HS-27A (cell line): ENCODE results near the gene ZNF573.
A peak's percentile ranks its signal among the peaks of the same experiment; 100 is the strongest.
"Not testable (repeated sequence)": the region's sequence is repeated elsewhere in the genome, so short reads cannot be mapped to it uniquely, and the experiment has no call there.

Source experiments
- DNase-seq: peaks from one replicate; pipeline ENCODE4 v3.0.0-alpha.2; 2012; ENCODE audit warnings: low read depth, missing footprints

The ZNF573 gene

DNA sequence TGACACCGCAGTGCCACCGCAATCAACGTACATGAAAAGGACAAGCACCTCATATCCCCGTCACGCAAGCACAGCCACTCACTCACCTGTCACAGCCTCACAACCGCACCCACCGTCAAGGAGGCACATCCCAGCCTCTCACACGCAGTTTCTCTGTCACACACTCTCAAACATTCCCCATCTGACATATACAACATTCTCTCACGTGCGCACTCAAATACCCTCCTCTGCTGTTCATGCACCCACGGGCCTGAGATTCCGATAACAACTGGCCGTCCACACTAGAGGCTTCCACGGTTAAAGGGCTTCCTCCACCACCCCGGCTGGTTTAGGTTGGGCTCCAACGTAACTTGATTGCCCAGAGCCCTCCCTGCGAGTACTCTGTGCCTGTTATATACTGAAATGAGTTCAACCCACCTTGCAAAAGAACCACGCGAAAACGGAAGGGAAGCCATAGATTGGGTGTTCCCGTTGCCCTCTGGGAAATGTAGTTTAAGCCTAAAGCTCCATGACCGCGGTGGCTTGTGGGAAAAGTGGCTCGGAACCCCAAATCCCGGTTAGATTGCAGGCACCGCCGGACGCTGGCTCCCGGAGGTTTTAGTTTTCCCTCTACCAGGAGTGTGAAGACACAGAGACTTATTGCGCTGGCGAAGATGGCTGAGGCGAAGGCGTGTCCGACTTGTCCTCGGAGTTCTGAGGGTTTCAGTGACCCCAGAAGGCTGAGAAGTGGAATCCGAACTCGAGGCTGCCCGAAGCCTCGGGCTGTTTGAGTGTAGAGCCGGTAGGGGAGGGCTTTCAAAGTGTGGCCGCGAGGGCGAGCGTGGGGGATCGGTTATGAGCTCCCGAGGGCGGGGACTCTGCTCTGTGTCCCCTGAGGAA is at the start of gene ZNF573:
ZNF573 (minus strand) TSS at position 460 of the 879 bp plus-strand sequence. CDS start 5,857 bp downstream, outside the sequence.
- DNase-seq: peak; percentile 91

DNA sequence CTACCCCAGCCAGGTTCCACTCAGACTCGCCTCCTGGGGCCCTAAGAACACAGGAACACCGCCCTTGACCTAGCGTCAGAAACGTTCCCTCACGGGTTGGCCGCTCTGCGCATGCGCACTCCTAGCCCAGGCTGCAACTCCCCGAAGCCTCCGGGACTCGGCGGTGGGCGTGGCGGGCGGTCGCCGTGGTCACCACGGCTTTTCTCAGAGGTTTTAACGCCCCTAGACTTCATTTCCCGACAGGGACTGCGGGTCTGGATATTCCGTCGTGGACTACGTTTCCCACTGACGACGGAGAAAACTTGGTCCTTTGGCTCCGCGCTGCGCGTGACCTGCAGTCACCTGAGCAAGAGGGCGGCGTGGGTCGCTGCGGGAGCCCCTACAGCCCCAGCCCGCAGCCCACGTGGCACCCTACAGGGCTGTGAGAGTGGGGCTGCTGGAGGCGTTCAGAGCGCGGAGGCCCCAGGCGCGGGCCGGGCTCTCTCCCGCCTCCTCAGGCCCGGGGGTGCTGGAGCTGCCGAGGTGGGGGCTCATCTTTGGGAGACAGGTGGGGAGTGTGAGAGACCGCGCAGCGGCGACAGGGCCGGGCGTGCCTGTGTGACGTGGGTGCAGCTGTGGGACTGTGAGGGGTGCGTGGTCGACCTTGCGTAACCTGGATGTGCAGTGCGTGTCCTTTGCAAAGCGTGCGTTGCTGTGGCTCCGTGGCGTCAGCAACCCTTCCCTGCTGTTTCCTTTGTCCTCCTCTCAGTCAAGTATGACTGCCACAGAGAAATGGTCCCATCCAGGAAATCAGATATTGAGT is 38.0 kb upstream of the ZNF573 start:
- DNase-seq: no peak

- DNase-seq: not testable (repeated sequence)
Measured at GRCh38 chr19:37815611-37816010, 36.2 kb upstream of the ZNF573 start.

DNA sequence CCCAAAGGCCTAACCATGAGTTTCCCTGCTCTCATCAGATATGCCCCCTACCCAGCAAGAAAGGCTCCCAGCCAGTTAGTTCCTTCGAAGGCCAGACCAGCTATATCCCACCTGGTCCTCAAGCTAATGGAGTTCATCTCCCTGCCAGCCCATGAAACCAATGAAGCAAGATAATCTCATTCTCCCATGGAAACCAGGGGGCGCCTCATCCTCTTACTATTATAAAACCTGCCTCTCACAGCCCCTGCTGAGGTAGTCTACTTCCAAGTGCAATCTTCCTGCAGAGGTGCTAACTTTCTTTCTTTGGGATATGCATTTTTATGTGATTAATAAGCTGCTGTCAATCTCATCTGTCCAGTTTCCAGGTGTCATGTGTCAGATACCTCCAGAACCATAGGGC is 34.0 kb upstream of the ZNF573 start:
- DNase-seq: no peak

GRCh38 chr19:37809366-37809765 is 30.0 kb upstream of the ZNF573 start:
- DNase-seq: no peak

DNA sequence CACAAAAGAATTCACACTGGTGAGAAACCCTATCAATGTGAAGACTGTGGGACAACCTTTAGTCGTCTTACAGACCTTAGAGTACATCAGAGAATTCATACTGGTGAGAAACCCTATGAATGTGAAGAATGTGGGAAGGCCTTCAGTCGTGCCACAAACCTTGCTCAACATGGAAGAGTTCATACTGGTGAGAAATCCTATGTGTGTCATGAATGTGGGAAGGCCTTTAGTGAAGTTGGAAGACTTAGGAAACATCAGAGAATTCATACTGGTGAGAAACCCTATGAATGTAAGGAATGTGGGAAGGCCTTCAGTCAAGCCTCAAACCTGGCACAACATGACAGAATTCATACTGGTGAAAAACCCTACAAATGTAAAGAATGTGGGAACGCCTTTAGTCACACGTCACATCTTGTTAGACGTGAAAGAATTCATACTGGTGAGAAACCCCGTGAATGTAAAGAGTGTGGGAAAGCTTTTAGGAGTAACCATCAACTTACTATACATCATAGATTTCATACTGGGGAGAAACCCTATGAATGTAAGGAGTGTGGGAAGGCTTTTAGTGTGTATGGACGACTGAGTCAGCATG is 24.0 kb upstream of the ZNF573 start:
- no peak for DNase-seq

DNA sequence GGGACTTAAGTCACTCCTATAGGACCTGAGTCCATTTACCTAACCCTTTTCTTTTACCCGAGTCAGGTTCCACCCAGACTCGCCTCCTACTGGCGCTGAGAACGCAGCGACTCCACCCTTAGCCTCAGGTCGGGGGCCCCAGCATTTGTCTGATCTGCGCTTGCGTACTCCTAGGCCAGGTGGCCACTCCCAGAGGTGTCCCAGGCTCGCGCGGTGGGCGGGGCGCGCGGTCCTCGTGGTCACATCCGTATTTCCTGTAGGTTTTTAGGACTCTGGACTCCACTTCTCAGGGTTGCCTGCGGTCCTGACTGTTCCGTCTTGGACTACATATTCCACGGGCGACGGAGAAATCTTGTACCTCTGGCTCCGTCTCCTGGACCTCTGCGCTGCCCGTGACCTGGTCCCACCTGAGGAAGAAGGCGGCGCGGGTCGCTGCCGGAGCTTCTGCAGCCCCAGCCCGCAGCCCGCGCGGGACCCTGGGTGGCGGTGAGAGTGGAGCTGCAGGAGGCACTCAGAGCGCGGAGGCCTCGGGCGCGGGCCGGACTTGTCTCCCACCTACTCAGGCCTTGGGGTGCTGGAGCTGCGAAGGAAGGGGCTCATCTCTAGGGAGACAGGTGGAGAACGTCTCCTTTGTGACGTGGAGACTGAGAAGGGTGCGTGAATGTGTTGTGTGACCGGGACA is 11.0 kb upstream of the ZNF573 start:
- no peak for DNase-seq

GRCh38 chr19:37778613-37779126 is 716 bp downstream of the ZNF573 start:
- DNase-seq: no peak

DNA sequence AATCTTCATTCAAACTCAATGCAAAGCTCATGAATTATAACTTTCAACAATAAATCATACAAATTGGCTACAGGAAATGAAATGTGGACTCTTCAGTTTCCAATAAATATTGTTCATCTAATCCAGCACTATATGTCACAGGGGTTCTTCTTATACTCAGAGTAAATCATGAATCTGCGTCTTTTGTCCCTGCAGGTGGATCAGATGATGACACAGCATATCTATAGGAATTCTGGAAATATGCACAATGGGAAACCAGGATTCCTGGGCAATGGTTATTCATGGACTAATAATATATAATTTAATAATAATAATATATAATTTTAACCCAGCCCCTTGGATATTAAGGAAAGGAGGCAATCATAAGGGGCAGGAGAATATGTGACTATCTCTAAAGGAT is 8.4 kb downstream of the ZNF573 start:
- DNase-seq: no peak

DNA sequence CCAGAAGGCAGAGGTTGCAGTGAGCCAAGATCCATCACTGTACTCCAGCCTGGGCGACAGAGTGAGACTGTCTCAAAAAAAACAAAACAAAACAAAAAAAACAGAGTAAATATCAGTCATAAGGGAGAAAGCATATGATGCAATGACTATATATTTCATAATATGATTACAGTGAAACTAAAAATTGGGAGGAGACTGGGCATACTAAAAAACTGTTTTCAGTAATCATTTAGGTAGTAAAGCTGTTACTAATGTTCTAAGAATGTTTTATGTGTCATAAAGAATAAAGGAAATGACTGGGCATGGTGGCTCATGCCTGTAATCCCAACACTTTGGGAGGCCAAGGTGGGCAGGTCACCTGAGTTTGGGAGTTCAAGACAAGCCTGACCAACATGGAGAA is 15.9 kb downstream of the ZNF573 start:
- peak; percentile 7 for DNase-seq

DNA sequence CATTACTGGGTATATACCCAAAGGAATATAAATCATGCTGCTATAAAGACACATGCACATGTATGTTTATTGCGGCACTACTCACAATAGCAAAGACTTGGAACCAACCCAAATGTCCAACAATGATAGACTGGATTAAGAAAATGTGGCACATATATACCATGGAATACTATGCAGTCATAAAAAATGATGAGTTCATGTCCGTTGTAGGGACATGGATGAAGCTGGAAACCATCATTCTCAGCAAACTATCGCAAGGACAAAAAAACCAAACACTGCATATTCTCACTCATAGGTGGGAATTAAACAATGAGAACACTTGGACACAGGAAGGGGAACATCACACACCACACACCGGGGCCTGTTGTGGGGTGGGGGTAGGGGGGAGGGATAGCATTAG is 21.7 kb downstream of the ZNF573 start:
- not testable (repeated sequence) for DNase-seq

GRCh38 chr19:37738371-37738770 is 41.0 kb downstream of the ZNF573 start:
- DNase-seq: no peak

- DNase-seq: no peak
Measured at GRCh38 chr19:37725181-37725580, 54.2 kb downstream of the ZNF573 start.

DNA sequence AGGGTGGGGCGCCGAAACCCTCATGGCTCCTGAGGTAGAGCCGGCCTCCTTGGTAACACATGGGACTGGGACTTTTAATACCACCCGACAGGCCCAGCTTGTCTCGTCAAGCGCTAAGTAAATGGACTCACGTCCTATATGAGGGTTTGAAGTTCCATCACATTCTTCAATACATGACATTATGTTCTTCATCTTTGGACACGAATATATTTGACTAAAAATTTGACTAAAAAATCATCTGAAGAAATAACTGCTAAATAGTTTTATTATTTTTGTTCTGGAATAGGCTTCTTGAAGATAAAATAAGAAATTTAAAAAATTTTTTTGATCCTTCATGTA is 59.5 kb downstream of the ZNF573 start:
- no peak for DNase-seq

- DNase-seq: peak; percentile 96
Measured at GRCh38 chr19:37719111-37719926, 60.1 kb downstream of the ZNF573 start, which contains the start of gene ZNF607. Gene ZNF607, minus strand, starts transcription at chr19:37719761. Its CDS starts 8,143 bp downstream, at chr19:37711618.

- no peak for DNase-seq
Measured at GRCh38 chr19:37718304-37718703, 61.1 kb downstream of the ZNF573 start.

DNA sequence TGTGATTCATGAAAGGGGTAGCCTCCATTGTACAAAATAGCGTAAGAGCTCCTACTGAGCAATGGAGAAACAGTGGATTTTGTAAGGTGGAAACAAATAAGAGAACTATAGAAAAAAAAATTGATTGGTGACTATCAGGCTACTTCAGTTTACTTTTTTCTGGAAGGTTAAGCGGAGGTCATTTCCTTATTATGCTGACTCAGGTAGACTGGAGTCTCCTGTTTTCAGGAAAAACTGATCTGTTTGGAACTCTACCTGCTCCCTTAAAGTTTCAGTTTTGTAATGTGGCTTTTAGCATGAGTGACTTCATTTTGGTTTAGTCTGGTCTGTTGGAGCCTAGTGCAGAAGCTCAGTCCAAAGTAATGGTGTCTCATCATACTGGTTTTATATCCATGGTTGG is 63.2 kb downstream of the ZNF573 start:
- no peak for DNase-seq

DNA sequence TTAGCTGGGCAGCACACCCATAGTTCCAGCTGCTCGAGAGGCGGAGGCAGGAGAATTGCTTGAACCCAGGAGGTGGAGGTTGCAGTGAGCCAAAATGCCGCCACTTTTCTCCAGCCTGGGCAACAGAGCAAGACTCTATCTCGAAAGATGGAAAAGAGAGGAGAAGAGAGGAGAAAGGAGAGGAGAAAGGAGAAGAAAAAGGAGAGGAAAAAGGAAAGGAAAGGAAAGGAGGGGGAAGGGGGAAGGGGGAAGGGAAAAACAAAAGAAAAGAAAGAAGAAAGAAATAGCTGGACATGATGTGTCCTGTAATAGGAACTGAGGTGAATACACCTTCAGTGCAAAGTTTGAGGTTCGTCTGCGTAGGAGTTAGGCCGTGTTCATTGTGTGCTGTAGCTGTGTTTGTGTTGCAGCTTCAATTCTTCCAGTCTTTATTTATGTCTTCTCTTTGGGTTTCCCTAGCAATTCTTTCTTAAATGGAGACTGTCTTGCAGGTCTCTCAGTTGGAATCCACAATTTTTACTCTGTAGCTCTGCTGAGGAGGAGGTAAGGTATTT is 73.3 kb downstream of the ZNF573 start:
- no peak for DNase-seq

DNA sequence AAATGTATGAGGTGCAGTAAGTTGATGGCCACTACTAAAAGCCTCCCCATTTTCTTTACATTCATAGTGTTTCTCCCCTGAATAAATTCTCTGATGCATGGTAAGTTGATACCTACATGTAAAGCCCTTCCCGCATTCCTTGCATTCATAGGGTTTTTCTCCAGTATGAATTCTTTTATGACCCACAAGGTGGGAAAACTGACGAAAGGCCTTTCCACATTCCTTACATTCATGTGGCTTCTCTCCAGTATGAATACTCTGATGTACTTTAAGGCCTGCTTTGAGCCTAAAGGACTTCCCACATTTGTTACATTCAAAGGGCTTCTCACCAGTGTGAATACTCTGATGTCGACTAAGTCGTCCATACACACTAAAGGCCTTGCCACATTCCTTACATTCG is 80.3 kb downstream of the ZNF573 start:
- peak; percentile 31 for DNase-seq

GRCh38 chr19:37698216-37698615 is 81.2 kb downstream of the ZNF573 start:
- peak; percentile 14 for DNase-seq
